Measurements from ENCODE around the gene LPAR5. TPM values are rescaled to one million over a fixed set of nuclear protein-coding genes. Genes with fewer than 3 reads are reported as not detected.
A peak's percentile ranks its signal among the peaks of the same experiment; 100 is the strongest.

Gene LPAR5
- total and polyA plus RNA-seq, 7 donors: 0.27 to 16.5 (median 1.5) TPM

DNA sequence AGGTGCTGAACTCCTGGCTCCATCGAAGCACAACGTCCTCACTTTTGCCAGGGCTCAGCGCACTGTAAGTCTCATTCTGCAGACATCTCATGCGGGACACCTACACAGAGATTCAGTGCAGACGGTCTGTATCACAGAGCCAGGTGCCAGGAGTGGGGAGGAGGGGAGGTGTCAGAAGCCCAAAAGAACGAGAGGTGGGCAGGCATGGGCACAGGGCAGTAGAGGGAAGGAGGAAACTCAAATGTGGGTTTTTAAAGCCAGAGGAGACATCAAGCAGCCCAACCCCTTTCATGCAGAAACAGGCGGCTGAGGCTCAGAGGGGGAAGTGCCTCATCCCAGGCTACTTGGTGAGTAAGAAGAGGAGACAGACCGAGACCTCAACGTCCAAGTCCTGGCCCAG lies 2.5 kb upstream of the LPAR5 start:
- H3K27me3 ChIP-seq: no peaks in the 10 kb centered on the region
- no peaks in the 10 kb centered on the region for H3K4me1 ChIP-seq
- WGBS, 2 donors: 69 to 86% methylated on average over 9 of the region's 9 CpGs
- intact Hi-C loops (cut with DNase I): no loop called here
- no peaks in the 10 kb centered on the region for H3K36me3 ChIP-seq
- no peaks in the 10 kb centered on the region for H3K9me3 ChIP-seq
- no peak overlapping the region for H3K4me3 ChIP-seq
- DNase-seq: no peak
- no peak overlapping the region for H3K27ac ChIP-seq
- TF ChIP-seq POLR2AphosphoS5 (IDR thresholded peaks at IDR 0.05): no peak
- TF ChIP-seq, protein P1, sequence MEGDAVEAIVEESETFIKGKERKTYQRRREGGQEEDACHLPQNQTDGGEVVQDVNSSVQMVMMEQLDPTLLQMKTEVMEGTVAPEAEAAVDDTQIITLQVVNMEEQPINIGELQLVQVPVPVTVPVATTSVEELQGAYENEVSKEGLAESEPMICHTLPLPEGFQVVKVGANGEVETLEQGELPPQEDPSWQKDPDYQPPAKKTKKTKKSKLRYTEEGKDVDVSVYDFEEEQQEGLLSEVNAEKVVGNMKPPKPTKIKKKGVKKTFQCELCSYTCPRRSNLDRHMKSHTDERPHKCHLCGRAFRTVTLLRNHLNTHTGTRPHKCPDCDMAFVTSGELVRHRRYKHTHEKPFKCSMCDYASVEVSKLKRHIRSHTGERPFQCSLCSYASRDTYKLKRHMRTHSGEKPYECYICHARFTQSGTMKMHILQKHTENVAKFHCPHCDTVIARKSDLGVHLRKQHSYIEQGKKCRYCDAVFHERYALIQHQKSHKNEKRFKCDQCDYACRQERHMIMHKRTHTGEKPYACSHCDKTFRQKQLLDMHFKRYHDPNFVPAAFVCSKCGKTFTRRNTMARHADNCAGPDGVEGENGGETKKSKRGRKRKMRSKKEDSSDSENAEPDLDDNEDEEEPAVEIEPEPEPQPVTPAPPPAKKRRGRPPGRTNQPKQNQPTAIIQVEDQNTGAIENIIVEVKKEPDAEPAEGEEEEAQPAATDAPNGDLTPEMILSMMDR (IDR thresholded peaks at IDR 0.05): no peak
- no peak for TF ChIP-seq EP300 (IDR thresholded peaks at IDR 0.05)
- TF ChIP-seq POLR2A (IDR thresholded peaks at IDR 0.05): no peak

DNA sequence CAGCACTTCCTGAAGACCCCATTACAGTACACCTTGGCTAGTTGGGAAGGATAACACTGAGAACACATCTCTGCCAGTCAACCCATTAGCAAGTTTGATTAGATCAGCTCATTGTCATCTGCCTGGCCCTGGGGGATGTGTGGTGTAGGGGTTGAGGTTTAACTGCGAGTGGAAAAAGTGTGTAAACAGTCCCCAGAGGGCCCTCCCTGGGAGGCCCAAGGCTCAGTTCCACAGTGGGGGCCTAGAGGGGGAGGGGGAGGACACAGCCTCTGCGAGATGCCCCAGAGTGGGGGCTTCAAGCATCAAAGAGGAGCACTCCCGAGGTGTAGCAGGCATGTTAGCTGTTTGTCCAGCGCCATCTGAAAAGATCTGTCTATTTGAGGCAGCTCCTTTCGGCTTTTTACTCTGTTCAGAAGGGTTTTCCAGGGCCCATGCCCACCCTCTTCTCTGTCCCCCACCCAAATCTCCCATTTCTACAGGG lies 344 bp downstream of the LPAR5 start:
- Histone ChIP-seq H3K27me3 (no peaks in the 10 kb centered on the region), H3K36me3 (no peaks in the 10 kb centered on the region), H3K27ac (no peak overlapping the region), H3K4me1 (peaks cover 0 to 8% (median 2%) of the 10 kb centered on the region in 4 donors), H3K9me3 (no peaks in the 10 kb centered on the region), H3K4me3 (no peak overlapping the region)
- TF ChIP-seq POLR2AphosphoS5 (IDR thresholded peaks at IDR 0.05): no peak
- TF ChIP-seq POLR2A (IDR thresholded peaks at IDR 0.05): no peak
- no peak for TF ChIP-seq EP300 (IDR thresholded peaks at IDR 0.05)
- no peak for DNase-seq
- intact Hi-C loops (cut with DNase I): no loop called here
- WGBS, 2 donors: 8 to 23% methylated on average over 5 of the region's 5 CpGs

DNA sequence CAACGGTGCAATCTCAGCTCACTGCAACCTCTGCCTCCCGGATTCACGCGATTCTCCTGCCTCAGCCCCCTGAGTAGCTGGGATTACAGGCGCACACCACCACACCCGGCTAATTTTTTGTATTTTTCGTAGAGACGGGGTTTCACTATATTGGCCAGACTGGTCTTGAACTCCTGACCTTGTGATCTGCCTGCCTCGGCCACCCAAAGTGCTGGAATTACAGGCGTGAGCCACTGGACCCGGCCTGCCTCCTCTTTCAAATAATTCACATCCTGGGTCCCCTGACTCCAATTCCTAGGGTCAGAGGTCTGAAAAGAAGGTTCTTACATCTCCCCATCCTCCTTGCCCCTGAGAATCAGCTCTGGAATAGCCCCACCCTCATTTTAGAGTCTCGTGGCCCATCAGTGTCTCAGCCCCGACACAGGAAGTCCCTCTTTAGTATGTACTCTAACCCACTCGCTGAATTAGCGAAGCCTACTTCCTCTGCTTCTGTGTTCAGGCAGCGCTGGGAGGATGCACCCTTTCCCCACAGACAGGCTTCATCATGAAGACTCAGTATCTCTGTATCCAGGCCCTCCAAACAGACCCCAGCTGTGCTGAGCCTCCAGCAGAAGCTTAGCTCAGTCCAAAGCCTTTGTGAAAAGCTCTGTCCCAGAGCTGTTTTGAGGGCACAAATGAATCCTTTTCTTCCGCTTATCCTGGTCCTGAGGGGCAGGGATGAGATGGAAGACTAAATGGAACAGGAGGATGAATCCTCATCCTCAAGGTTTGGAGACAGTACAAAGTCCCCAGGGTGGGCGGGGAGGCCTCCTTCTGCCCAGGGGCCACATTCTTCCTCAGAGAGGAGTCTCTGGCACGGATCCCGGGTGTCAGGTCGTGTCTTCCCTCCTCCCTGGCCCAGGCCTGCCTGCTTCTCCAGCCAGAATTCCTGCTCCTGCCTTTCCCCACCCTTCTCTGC lies 3.5 kb downstream of the LPAR5 start:
- peak overlapping the region; percentile 19 to 47 (median 30) for H3K27ac ChIP-seq
- 50% methylated on average over 21 of the region's 21 CpGs for WGBS, 2 donors

DNA sequence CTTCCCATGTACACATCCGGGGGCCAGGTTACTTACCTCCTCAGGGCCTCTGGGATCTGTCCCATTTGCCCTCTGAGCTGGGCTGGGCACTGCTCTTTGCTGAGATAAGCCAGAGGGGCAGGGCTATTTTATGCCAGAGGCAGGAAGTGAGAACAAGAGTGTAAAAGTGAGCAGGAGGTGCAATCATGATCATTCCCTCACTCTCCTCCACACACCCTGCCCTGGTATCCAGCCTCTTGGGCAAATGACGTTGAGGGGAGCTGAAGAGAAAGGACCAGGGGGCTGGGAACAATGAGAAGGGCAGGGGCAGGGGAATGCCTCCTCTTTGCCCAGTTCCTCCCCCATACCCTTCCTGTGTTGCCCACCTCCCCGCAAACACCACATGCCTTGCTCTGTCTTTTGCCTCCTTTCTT lies 4.2 kb downstream of the LPAR5 start:
- DNase-seq: no peak
- intact Hi-C loops (cut with DNase I): no loop called here
- TF ChIP-seq, protein P1 (IDR thresholded peaks at IDR 0.05): no peak
- peak in 1 of 2 donors; percentile 69 for TF ChIP-seq POLR2A (IDR thresholded peaks at IDR 0.05)
- H3K27me3 ChIP-seq: no peaks in the 10 kb centered on the region
- H3K36me3 ChIP-seq: no peaks in the 10 kb centered on the region
- H3K4me1 ChIP-seq: peaks cover 0 to 8% (median 2%) of the 10 kb centered on the region in 4 donors
- H3K27ac ChIP-seq: peak overlapping the region in 2 of 4 donors; percentile 40 to 47
- no peaks in the 10 kb centered on the region for H3K9me3 ChIP-seq
- 37 to 60% methylated on average over 3 of the region's 3 CpGs for WGBS, 2 donors
- no peak overlapping the region for H3K4me3 ChIP-seq

More for the DNA sequence above, 3.5 kb downstream of the LPAR5 start:
- H3K36me3 ChIP-seq: no peaks in the 10 kb centered on the region
- TF ChIP-seq POLR2AphosphoS5 (IDR thresholded peaks at IDR 0.05): peak in 1 of 4 donors; percentile 24
- no peak for TF ChIP-seq POLR2A (IDR thresholded peaks at IDR 0.05)
- H3K4me1 ChIP-seq: peaks cover 0 to 8% (median 2%) of the 10 kb centered on the region in 4 donors
- no peak overlapping the region for H3K4me3 ChIP-seq
- no peaks in the 10 kb centered on the region for H3K27me3 ChIP-seq
- intact Hi-C loops (cut with DNase I): no loop called here
- H3K9me3 ChIP-seq: no peaks in the 10 kb centered on the region
- DNase-seq: no peak

DNA sequence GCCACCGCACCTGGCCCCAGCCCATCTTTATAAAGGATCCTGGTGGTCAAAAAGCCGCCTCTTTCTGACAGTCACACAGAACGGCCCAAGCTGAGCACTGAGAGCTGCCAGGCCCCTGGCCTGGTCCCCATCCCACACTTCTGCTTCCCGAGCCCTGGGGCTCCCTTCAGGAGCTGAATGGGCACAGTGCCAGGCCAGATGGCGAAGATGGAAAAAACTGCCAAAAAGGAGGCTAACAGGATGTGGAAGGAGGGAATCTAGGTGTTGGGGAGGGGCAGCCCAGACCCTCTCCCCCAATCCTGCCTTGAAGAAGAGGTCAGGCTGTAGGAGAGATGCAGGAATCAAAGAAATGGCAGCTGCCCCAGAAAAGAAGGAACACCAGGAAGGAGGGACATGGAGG lies 5.0 kb downstream of the LPAR5 start:
- intact Hi-C loops (cut with DNase I): no loop called here
- no peak overlapping the region for H3K4me3 ChIP-seq
- H3K9me3 ChIP-seq: no peaks in the 10 kb centered on the region
- peaks cover 0 to 8% (median 2%) of the 10 kb centered on the region in 4 donors for H3K4me1 ChIP-seq
- DNase-seq: no peak
- no peaks in the 10 kb centered on the region for H3K36me3 ChIP-seq
- H3K27me3 ChIP-seq: no peaks in the 10 kb centered on the region
- 48 to 73% methylated on average over 5 of the region's 5 CpGs for WGBS, 2 donors
- H3K27ac ChIP-seq: no peak overlapping the region
- no peak for TF ChIP-seq EP300 (IDR thresholded peaks at IDR 0.05)
- TF ChIP-seq, protein P1 (IDR thresholded peaks at IDR 0.05): no peak
- TF ChIP-seq POLR2A (IDR thresholded peaks at IDR 0.05): no peak
- TF ChIP-seq POLR2AphosphoS5 (IDR thresholded peaks at IDR 0.05): no peak
